LoVo (cell line): Measurements from ENCODE around the gene ARRDC2.
A peak's percentile ranks its signal among the peaks of the same experiment; 100 is the strongest.
"Not testable (repeated sequence)": the region's sequence is repeated elsewhere in the genome, so short reads cannot be mapped to it uniquely, and the experiment has no call there.

Experiments
- DNase-seq: peaks from one replicate; pipeline ENCODE4 v3.0.0-alpha.2; 2016; ENCODE audit warnings: low spot score

The ARRDC2 gene

GRCh38 chr19:17989425-17990094 is 18.4 kb upstream of the ARRDC2 start:
- DNase-seq: no peak

- DNase-seq: no peak
Observed at GRCh38 chr19:17993076-17993813, 14.7 kb upstream of the ARRDC2 start.

GRCh38 chr19:17996826-17997316 is 11.1 kb upstream of the ARRDC2 start:
- DNase-seq: peak; percentile 84

GRCh38 chr19:17997969-17998826 is 9.8 kb upstream of the ARRDC2 start:
- peak; percentile 18 for DNase-seq

GRCh38 chr19:17998827-17999150 is 9.2 kb upstream of the ARRDC2 start:
- no peak for DNase-seq

GRCh38 chr19:17999684-18000479 is 8.1 kb upstream of the ARRDC2 start:
- DNase-seq: no peak

GRCh38 chr19:18000480-18000914 is 7.5 kb upstream of the ARRDC2 start:
- no peak for DNase-seq

- DNase-seq: peak; percentile 91
Observed at GRCh38 chr19:18000915-18001776, 6.8 kb upstream of the ARRDC2 start.

GRCh38 chr19:18001777-18002345 is 6.1 kb upstream of the ARRDC2 start:
- DNase-seq: no peak

GRCh38 chr19:18002347-18002850 is 5.6 kb upstream of the ARRDC2 start:
- no peak for DNase-seq

- DNase-seq: not testable (repeated sequence)
Observed at GRCh38 chr19:18005750-18006149, 2.2 kb upstream of the ARRDC2 start.

GRCh38 chr19:18007044-18007916 is 690 bp upstream of the ARRDC2 start:
- DNase-seq: peak; percentile 71

GRCh38 chr19:18008814-18009213 is 844 bp downstream of the ARRDC2 start:
- DNase-seq: no peak

- no peak for DNase-seq
Observed at GRCh38 chr19:18009412-18010066, 1.6 kb downstream of the ARRDC2 start.

- no peak for DNase-seq
Observed at GRCh38 chr19:18010149-18010548, 2.2 kb downstream of the ARRDC2 start.

- no peak for DNase-seq
Observed at GRCh38 chr19:18013210-18014111, 5.5 kb downstream of the ARRDC2 start.

GRCh38 chr19:18014197-18014596 is 6.2 kb downstream of the ARRDC2 start:
- DNase-seq: no peak
